K562 (cell line): ENCODE data around the gene DELE1. TPM values are rescaled to one million over a fixed set of nuclear protein-coding genes. Genes with fewer than 3 reads are reported as not detected.
A peak's percentile ranks its signal among the peaks of the same experiment; 100 is the strongest.

Experiments
- ARHGAP35 ChIP-seq: fragments of 450-650 bp; IDR thresholded peaks from 2 replicates; pipeline ENCODE4 v1.6.1; 2018; ENCODE audit not compliant: partially characterized antibody
- ARID4B ChIP-seq: sonication (generic); formaldehyde crosslinking; IDR thresholded peaks from 2 replicates; pipeline ENCODE4 v1.8.0; 2022; ENCODE audit warnings: mild to moderate bottlenecking, missing genetic modification reagents
- CHCHD3 ChIP-seq: fragments of 250-450 bp; sonication (Bioruptor Pico); IDR thresholded peaks from 2 replicates; pipeline ENCODE4 v2.1.2; 2022; ENCODE audit warnings: mild to moderate bottlenecking
- HDAC6 ChIP-seq: IDR thresholded peaks from 2 replicates; pipeline ENCODE4 v1.6.1; 2012; ENCODE audit warnings: low read depth, mild to moderate bottlenecking, control low read depth, inconsistent platforms, low read length, moderate library complexity
- KDM1A ChIP-seq, 2 experiments: fragments of 450-650 bp; IDR thresholded peaks; 2 replicates each; pipeline ENCODE4 v1.6.1; 2016; ENCODE audit warnings: mild to moderate bottlenecking in 2 of 2
- MGA ChIP-seq: fragments of 450-650 bp; IDR thresholded peaks from 2 replicates; pipeline ENCODE4 v1.6.1; 2016; ENCODE audit warnings: mild to moderate bottlenecking, moderate library complexity
- NEUROD1 ChIP-seq: fragments of 150-350 bp; IDR thresholded peaks from 2 replicates; pipeline ENCODE4 v1.6.1; 2014; ENCODE audit warnings: borderline replicate concordance, low read length, low read depth; ENCODE audit not compliant: partially characterized antibody
- RNF219 ChIP-seq: fragments of 250-450 bp; sonication (Bioruptor Pico); IDR thresholded peaks from 2 replicates; pipeline ENCODE4 v1.5.0; 2022; ENCODE audit warnings: mild to moderate bottlenecking
- ZKSCAN1 ChIP-seq: fragments of 150-350 bp; IDR thresholded peaks from 2 replicates; pipeline ENCODE4 v1.6.1; 2016; ENCODE audit warnings: low read depth, low read length
- polyA plus RNA-seq, 8 experiments: library from polyadenylated mRNA; depleted of rRNA in 4 of 8; stranded (reverse) in 5 of 8; unstranded in 3 of 8; fragments of >200 nt; fragmentation: Nextera tagmentation in 2 of 8; fragmentation: Illumina TruSeq in 1 of 8; extraction: Ambion mirVana in 2 of 8; extraction: Trizol in 1 of 8; gene quantifications; 2 replicates each; pipeline versions ENCODE4 v1.2.1 to v1.2.3, GENCODE V29; 2011 to 2014; ENCODE audit warnings: inconsistent platforms in 1 of 8, missing spikeins in 1 of 8
- total RNA-seq, 7 experiments: library from RNA; depleted of rRNA in 6 of 7; stranded (reverse); fragments of >200 nt in 6 of 7; fragmentation: Illumina TruSeq in 2 of 7; extraction: Trizol in 2 of 7; gene quantifications; 2 replicates each; pipeline versions ENCODE4 v1.2.1 to v1.2.3, GENCODE V29; 2011 to 2021; ENCODE audit warnings: low replicate concordance in 1 of 7

DELE1 gene
- total and polyA plus RNA-seq, 9 of the 15 experiments (the other 6 are each of a cell fraction or from before 2014, with no cell fraction given): 16.6 to 74.4 (median 49.8) TPM

GRCh38 chr5:141968914-141969608, 45.4 kb downstream of the DELE1 start, which contains the start of gene RNF14 (continued):
- TF ChIP-seq NEUROD1 (peak; percentile 22), RNF219 (CRISPR knock-in tag) (no peak), ARHGAP35 (no peak), MGA (peak; percentile 16; the same call in 1 of the 2 replicates), CHCHD3 (CRISPR knock-in tag) (peak; percentile 72; the same call in 1 of the 2 replicates), ZKSCAN1 (peak; percentile 57), KDM1A (IDR thresholded peaks at IDR 0.05) (no peak), HDAC6 (no peak), ARID4B (CRISPR knock-in tag) (0 out of 2 replicates have a peak, but pooled peaks have one; percentile 72)
